Adrenal gland (tissue), 12 donors: ENCODE results near the gene CLMP. TPM values are rescaled to one million over a fixed set of nuclear protein-coding genes. Genes with fewer than 3 reads are reported as not detected.

Experiments used
- DNase-seq, 7 donors: peaks; one replicate each; pipeline ENCODE4 v3.0.0-alpha.2; 2019 to 2020
- H3K27ac ChIP-seq, 5 donors: fragments of 200-600 bp; sonication (generic) in 4 of 5; 1 replicate in 3 of 5; 2 replicates in 2 of 5; pipeline versions ENCODE4 v1.5.1 to v1.8.0; 2016 to 2020; ENCODE audit warnings: mild to moderate bottlenecking in 1 of 5
- H3K27me3 ChIP-seq: fragments of 200-600 bp; 2 replicates; pipeline ENCODE4 v1.8.0; 2021
- H3K36me3 ChIP-seq, 2 donors: fragments of 200-600 bp; replicated peaks in 1 of 2; 1 replicate in 1 of 2; 2 replicates in 1 of 2; pipeline versions ENCODE4 v1.5.1 to v1.8.0; 2018 to 2022
- H3K4me1 ChIP-seq, 2 donors: fragments of 200-600 bp; replicated peaks in 1 of 2; 1 replicate in 1 of 2; 2 replicates in 1 of 2; pipeline versions ENCODE4 v1.5.1 to v1.8.0; 2018 to 2021
- H3K4me3 ChIP-seq, 4 donors: fragments of 200-600 bp; sonication (generic) in 3 of 4; one replicate each; pipeline ENCODE4 v1.5.1; 2016 to 2018
- H3K9me3 ChIP-seq, 3 donors: fragments of 200-600 bp; sonication (generic) in 1 of 3; replicated peaks in 1 of 3; 1 replicate in 2 of 3; 2 replicates in 1 of 3; pipeline versions ENCODE4 v1.5.1 to v1.8.0; 2016 to 2021
- CTCF ChIP-seq, 6 experiments: fragments of 450-650 bp in 4 of 6; fragments of 200-600 bp in 2 of 6; sonication (generic) in 1 of 6; IDR thresholded peaks; 1 replicate in 5 of 6; 2 replicates in 1 of 6; pipeline versions ENCODE4 v1.5.1 to v1.8.0; 2016 to 2021; ENCODE audit warnings: antibody characterized with exemption in 6 of 6, mild to moderate bottlenecking in 2 of 6, moderate library complexity in 1 of 6
- POLR2A ChIP-seq, 2 donors: fragments of 450-650 bp; IDR thresholded peaks; one replicate each; pipeline ENCODE4 v1.6.1; 2017; ENCODE audit warnings: antibody characterized with exemption in 2 of 2, mild to moderate bottlenecking in 2 of 2, moderate library complexity in 1 of 2
- WGBS, 4 donors: extraction: QIAGEN DNeasy Blood & Tissue Kit in 2 of 4; methylation state at CpG; one replicate each; pipeline versions ENCODE4 v1.1.5 to v1.1.7; 2013 to 2017; 5-methylcytosine and 5-hydroxymethylcytosine counted together
- intact Hi-C, 2 donors: fragments of 100-400 bp; cut with DNase I; formaldehyde crosslinking; loops; one replicate each; pipeline versions ENCODE4 v1.14.1 to v1.15.0; 2022 to 2023
- polyA plus RNA-seq, 3 donors: library from polyadenylated mRNA; stranded (reverse); fragments of 200-250 nt in 2 of 3; fragments of 350-450 nt in 1 of 3; fragmentation: Illumina TruSeq in 1 of 3; extraction: RNeasy Lipid Tissue Mini Kit (QIAGEN cat#74804) in 1 of 3; gene quantifications; one replicate each; pipeline ENCODE4 v1.2.3, GENCODE V29; 2013 to 2014
- total RNA-seq, 9 donors: library from RNA; depleted of rRNA in 4 of 9; stranded (reverse); fragments of >200 nt in 4 of 9; fragments of 120-200 nt in 1 of 9; fragmentation: NEBNext Ultra II Directional in 1 of 9; extraction: Animal tissue kit (Norgen Biotek cat#: 25700) in 1 of 9; gene quantifications; one replicate each; pipeline versions ENCODE4 v1.1.0 to v1.2.4, GENCODE V29; 2013 to 2023
- donor health status: healthy with polysubstance abuse.
- donor health status: Bipolar disorder and iron deficiency.
- donor health status: DM: yes; HTN: yes; CAD: no.
- donor health status: DM: no; HTN: no; CAD: no.
- donor health status: DM: no; HTN: no; CAD: no.
- donor health status: DM: yes; HTN: yes; CAD: no.

CLMP gene
- total and polyA plus RNA-seq, 12 donors = 3.8 to 36.6 (median 19.8) TPM

GRCh38 chr11:123072332-123072761 lies 122.7 kb downstream of the CLMP start:
- WGBS, 4 donors = 66 to 69% (median 68%) methylated on average over 2 of the region's 2 CpGs

GRCh38 chr11:123069908-123070821 lies 124.9 kb downstream of the CLMP start:
- Histone ChIP-seq H3K4me1 (peaks cover 0 to 26% of the 10 kb centered on the region in 2 donors), H3K4me3 (peak overlapping the region in 1 of 4 donors; percentile 39), H3K27me3 (no peaks in the 10 kb centered on the region), H3K9me3 (no peaks in the 10 kb centered on the region), H3K27ac (peak overlapping the region in 2 of 5 donors; percentile 43 to 48), H3K36me3 (no peaks in the 10 kb centered on the region)
- no peak for TF ChIP-seq POLR2A (IDR thresholded peaks at IDR 0.05)
- no peak for TF ChIP-seq CTCF (IDR thresholded peaks at IDR 0.05)
- intact Hi-C loops = no loop called here
- DNase-seq = no peak
- 55 to 71% (median 62%) methylated on average over 5 of the region's 5 CpGs for WGBS, 4 donors

More at GRCh38 chr11:123072332-123072761, 122.7 kb downstream of the CLMP start:
- H3K9me3 ChIP-seq = no peaks in the 10 kb centered on the region
- no peaks in the 10 kb centered on the region for H3K27me3 ChIP-seq
- intact Hi-C loops = no loop called here
- H3K27ac ChIP-seq = no peak overlapping the region
- TF ChIP-seq POLR2A (IDR thresholded peaks at IDR 0.05) (no peak), CTCF (IDR thresholded peaks at IDR 0.05) (no peak)
- peaks cover 0 to 20% of the 10 kb centered on the region in 2 donors for H3K4me1 ChIP-seq
- peak in 1 of 7 donors; percentile 43 for DNase-seq
- no peaks in the 10 kb centered on the region for H3K36me3 ChIP-seq
- H3K4me3 ChIP-seq = no peak overlapping the region

- H3K4me1 ChIP-seq = peaks cover 16 to 49% of the 10 kb centered on the region in 2 donors
- no peaks in the 10 kb centered on the region for H3K9me3 ChIP-seq
- H3K4me3 ChIP-seq = no peak overlapping the region
- DNase-seq = no peak
- peaks cover 0 to 6% of the 10 kb centered on the region in 2 donors for H3K36me3 ChIP-seq
- H3K27ac ChIP-seq = no peak overlapping the region
- WGBS, 4 donors = 88 to 95% (median 92%) methylated on average over 2 of the region's 2 CpGs
- intact Hi-C loops = no loop called here
- no peak for TF ChIP-seq POLR2A (IDR thresholded peaks at IDR 0.05)
- H3K27me3 ChIP-seq = no peaks in the 10 kb centered on the region
Observed at GRCh38 chr11:123065621-123066020, 129.4 kb downstream of the CLMP start.

- H3K9me3 ChIP-seq = no peaks in the 10 kb centered on the region
- no peaks in the 10 kb centered on the region for H3K27me3 ChIP-seq
- H3K4me3 ChIP-seq = peak overlapping the region in 1 of 4 donors; percentile 88
- peak in 1 of 7 donors; percentile 10 for DNase-seq
- H3K27ac ChIP-seq = peak overlapping the region; percentile 99 to 100 (median 100)
- peaks cover 0 to 21% of the 10 kb centered on the region in 2 donors for H3K36me3 ChIP-seq
- no peak for TF ChIP-seq CTCF (IDR thresholded peaks at IDR 0.05)
- no peak for TF ChIP-seq POLR2A (IDR thresholded peaks at IDR 0.05)
- intact Hi-C loops = no loop called here
- whole genome bisulfite sequencing, 4 donors = 30 to 45% (median 41%) methylated on average over 9 of the region's 9 CpGs
- H3K4me1 ChIP-seq = peaks cover 17 to 52% of the 10 kb centered on the region in 2 donors
Observed at GRCh38 chr11:123063826-123064657, 131.0 kb downstream of the CLMP start.
